ENCODE data around the gene TTPAL. TPM values are rescaled to one million over a fixed set of nuclear protein-coding genes. Genes with fewer than 3 reads are reported as not detected.

Gene TTPAL
- total and polyA plus RNA-seq, 10 of the 15 experiments (the other 5 are each of a cell fraction or from before 2014, with no cell fraction given), result 4.0 to 24.0 (median 9.3) TPM

GRCh38 chr20:44517454-44517853 lies 41.8 kb downstream of the TTPAL start (continued):
- TF ChIP-seq SKIL (IDR thresholded peaks at IDR 0.05; ENCODE audit: low read depth, poor library complexity, severe bottlenecking) (no peak), ATF3 (IDR thresholded peaks at IDR 0.05; ENCODE audit: borderline replicate concordance, extremely low read depth, low read depth, low read length) (no peak), TCF7 (IDR thresholded peaks at IDR 0.05; ENCODE audit: borderline replicate concordance) (no peak), LARP7 (IDR thresholded peaks at IDR 0.05) (no peak), SMARCA5 (IDR thresholded peaks at IDR 0.05) (no peak)

- no peaks in the 10 kb centered on the region for H3K27me3 ChIP-seq (replicated peaks in 1 of 2; ENCODE audit: control insufficient read depth in 2 of 2, insufficient read depth in 2 of 2, low read length in 1 of 2)
- CTCF ChIA-PET, result interaction anchor here (0.9 to 1.6 kb wide), 7 partner anchors 13 to 164 kb away, joined by 3 to 7 read pairs (median 3); no protein-coding TSS in a partner anchor
- no peak for FAIRE-seq
- no peaks in the 10 kb centered on the region for H3K9me3 ChIP-seq (replicated peaks; ENCODE audit: control insufficient read depth, insufficient read depth, low read length)
- peaks cover 7% of the 10 kb centered on the region; the same call in 1 of the 2 replicates for H3K4me1 ChIP-seq (ENCODE audit: control insufficient read depth, insufficient read depth, low read length)
- H3K4me2 ChIP-seq (ENCODE audit: control insufficient read depth, insufficient read depth), result peak overlapping the region; percentile 13; the same call in 1 of the 2 replicates
- POLR2A ChIA-PET, result interaction anchor here (0.6 to 1.4 kb wide), 7 partner anchors 10 to 452 kb away, joined by 3 to 7 read pairs (median 4); no protein-coding TSS in a partner anchor
- no peak overlapping the region for H2AFZ ChIP-seq (ENCODE audit: control insufficient read depth, low read depth, low read length)
- H3K36me3 ChIP-seq (ENCODE audit: control insufficient read depth in 2 of 2, insufficient read depth in 2 of 2, low read length in 1 of 2), result no peaks in the 10 kb centered on the region; a peak in 1 of 4 replicates
- peaks cover 55% of the 10 kb centered on the region for H3K79me2 ChIP-seq (ENCODE audit: control insufficient read depth, insufficient read depth, low read length)
- no peak for DNase-seq (ENCODE audit: low read depth, low spot score)
- no peak for ATAC-seq
- no peak overlapping the region for H3K27ac ChIP-seq (ENCODE audit: control insufficient read depth, insufficient read depth)
- no peak overlapping the region for H3K9ac ChIP-seq (ENCODE audit: control insufficient read depth, insufficient read depth, low read length)
- WGBS (ENCODE audit: insufficient coverage, insufficient replicate concordance, low lambda C conversion rate, missing lambda C conversion rate), result 94% methylated on average over 3 of the region's 3 CpGs
- RAD21 ChIA-PET (ENCODE audit: unreplicated experiment), result interaction anchor here (0.7 kb wide), 2 partner anchors 77 to 305 kb away, joined by 3 read pairs; no protein-coding TSS in a partner anchor
- intact Hi-C loops (cut with micrococcal nuclease; ENCODE audit: unreplicated experiment) (no loop called here), in situ Hi-C loops (cut with MboI) (no loop called here)
- 0 out of 2 replicates have a peak, but pooled peaks cover 4% of the 10 kb centered on the region for H4K20me1 ChIP-seq (ENCODE audit: control insufficient read depth, insufficient read depth)
- SMC1A ChIA-PET (ENCODE audit: uncharacterized antibody, unreplicated experiment), result interaction anchor here (0.6 to 1.2 kb wide), 6 partner anchors 28 to 306 kb away, joined by 3 to 5 read pairs (median 3); no protein-coding TSS in a partner anchor
- BruUV-seq (replicated peaks), result no TSS peak
- H3K4me3 ChIP-seq, result no peak overlapping the region
- TF ChIP-seq NBN (IDR thresholded peaks at IDR 0.05) (no peak), SIN3A (IDR thresholded peaks at IDR 0.05; ENCODE audit: low read depth, low read length) (no peak), CUX1 (IDR thresholded peaks at IDR 0.05; ENCODE audit: insufficient replicate concordance, low read depth, low read length) (no peak), TAF1 (IDR thresholded peaks at IDR 0.05; ENCODE audit: borderline replicate concordance, low read depth, low read length) (no peak), YBX1 (IDR thresholded peaks at IDR 0.05) (no peak), RELB (IDR thresholded peaks at IDR 0.05; ENCODE audit: low read depth) (no peak), NFIC (IDR thresholded peaks at IDR 0.05; ENCODE audit: low read depth, low read length) (no peak), HDAC2 (IDR thresholded peaks at IDR 0.05) (no peak), CBX5 (IDR thresholded peaks at IDR 0.05; ENCODE audit: low read depth) (no peak), NFXL1 (IDR thresholded peaks at IDR 0.05; ENCODE audit: borderline replicate concordance) (no peak)
Measured at GRCh38 chr20:44518248-44518647, 42.6 kb downstream of the TTPAL start.

Data from GM12878 (cell line).